ENCODE data around the gene DNM2. TPM values are rescaled to one million over a fixed set of nuclear protein-coding genes. Genes with fewer than 3 reads are reported as not detected.

The DNM2 gene
- total and polyA plus RNA-seq, 9 of the 15 experiments (the other 6 are each of a cell fraction or from before 2014, with no cell fraction given): 2.2 to 161 (median 72.6) TPM

GRCh38 chr19:10858204-10858828 is 140.4 kb downstream of the DNM2 start (continued):
- no peak for TF ChIP-seq U2AF1 (optimal IDR thresholded peaks at IDR 0.05; ENCODE audit: low read depth, low read length)
- peak; percentile 72; the same call in 1 of the 2 replicates for TF ChIP-seq MYNN (IDR thresholded peaks at IDR 0.05)
- TF ChIP-seq MYNN (CRISPR knock-in tag; IDR thresholded peaks at IDR 0.05): no peak
- TF ChIP-seq ZNF512 (tag; IDR thresholded peaks at IDR 0.05): peak; percentile 70
- peak; percentile 71 for TF ChIP-seq SMARCA5 (IDR thresholded peaks at IDR 0.05)
- TF ChIP-seq CHD4 (IDR thresholded peaks at IDR 0.05; ENCODE audit: insufficient read depth, insufficient replicate concordance, low read depth, low read length, poor library complexity, severe bottlenecking): no peak
- peak; percentile 33; the same call in 1 of the 2 replicates for TF ChIP-seq ADNP (tag; IDR thresholded peaks at IDR 0.05)
- peak; percentile 63; the same call in 1 of the 2 replicates for TF ChIP-seq ZBTB2 (IDR thresholded peaks at IDR 0.05)
- TF ChIP-seq RCOR1 (IDR thresholded peaks at IDR 0.05; ENCODE audit: borderline replicate concordance in 1 of 2, low read depth in 2 of 2, low read length in 2 of 2): peak in 1 of 2 experiments; percentile 8; a peak in 1 of 4 replicates
- TF ChIP-seq MTA3 (IDR thresholded peaks at IDR 0.05; ENCODE audit: borderline replicate concordance): 0 out of 2 replicates have a peak, but pooled peaks have one; percentile 38
- TF ChIP-seq ZNF384 (IDR thresholded peaks at IDR 0.05; ENCODE audit: low read depth, low read length): peak; percentile 85
- no peak for TF ChIP-seq HMG20B (CRISPR knock-in tag; IDR thresholded peaks at IDR 0.05)
- no peak for TF ChIP-seq SREBF2 (CRISPR knock-in tag; IDR thresholded peaks at IDR 0.05)
- no peak for TF ChIP-seq GATA2 (CRISPR knock-in tag; IDR thresholded peaks at IDR 0.05)
- peak; percentile 39; the same call in 1 of the 2 replicates for TF ChIP-seq VEZF1 (CRISPR knock-in tag; IDR thresholded peaks at IDR 0.05)
- no peak for TF ChIP-seq ID3 (CRISPR knock-in tag; IDR thresholded peaks at IDR 0.05)
- 0 out of 2 replicates have a peak, but pooled peaks have one; percentile 24 for TF ChIP-seq ID3 (tag; IDR thresholded peaks at IDR 0.05)
- no peak for TF ChIP-seq ZFX (CRISPR knock-in tag; IDR thresholded peaks at IDR 0.05)
- no peak for TF ChIP-seq ZNF280A (IDR thresholded peaks at IDR 0.05; ENCODE audit: low read depth, partially characterized antibody)
